ENCODE data around the gene MST1.

- TF ChIP-seq CTCF (conservative IDR thresholded peaks at IDR 0.05 in 1 of 2, IDR thresholded peaks at IDR 0.05 in 1 of 2; ENCODE audit: extremely low read depth in 1 of 2, insufficient read depth in 1 of 2, low read depth in 1 of 2, low read length in 2 of 2) (no peak), EZH2 (IDR thresholded peaks at IDR 0.05; ENCODE audit: borderline replicate concordance, low read length) (no peak)
Measured at GRCh38 chr3:49670940-49671290, 18.4 kb downstream of the MST1 start.

All from mammary epithelial cell (primary cell).